Measurements from ENCODE around the gene PTPRZ1.
A peak's percentile ranks its signal among the peaks of the same experiment; 100 is the strongest.

Gene PTPRZ1

GRCh38 chr7:121960678-121961077 is 87.7 kb downstream of the PTPRZ1 start:
- no peak for DNase-seq

- no peak for DNase-seq
Measured at GRCh38 chr7:121961089-121961867, 88.3 kb downstream of the PTPRZ1 start.

- DNase-seq, result no peak
Measured at GRCh38 chr7:121966276-121966934, 93.4 kb downstream of the PTPRZ1 start.

DNA sequence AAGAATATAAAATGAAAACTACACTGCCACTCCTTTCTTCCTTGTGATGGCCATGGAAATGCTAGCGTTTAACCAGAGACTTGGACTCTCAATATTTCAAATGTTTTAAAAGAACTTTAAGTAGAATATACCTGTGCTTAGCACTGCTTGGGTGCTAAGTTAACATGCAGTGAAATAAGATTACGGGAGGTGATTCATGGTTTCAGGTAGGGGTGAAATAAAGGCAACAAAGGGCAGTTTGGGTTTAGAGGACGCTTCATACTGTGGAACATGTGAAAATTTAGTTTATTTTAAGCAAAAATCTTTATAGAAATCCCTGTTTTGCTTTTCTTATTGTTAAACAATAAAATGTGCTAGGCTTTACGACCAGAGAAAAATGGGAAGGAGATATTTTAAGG is 94.0 kb downstream of the PTPRZ1 start:
- no peak for DNase-seq

- no peak for DNase-seq
Measured at GRCh38 chr7:121985476-121986030, 112.6 kb downstream of the PTPRZ1 start.

- no peak for DNase-seq
Measured at GRCh38 chr7:121992068-121992467, 119.1 kb downstream of the PTPRZ1 start.

GRCh38 chr7:121994625-121995410 is 121.9 kb downstream of the PTPRZ1 start:
- DNase-seq, result peak; percentile 61

GRCh38 chr7:122006687-122007086 is 133.7 kb downstream of the PTPRZ1 start:
- DNase-seq, result no peak

DNA sequence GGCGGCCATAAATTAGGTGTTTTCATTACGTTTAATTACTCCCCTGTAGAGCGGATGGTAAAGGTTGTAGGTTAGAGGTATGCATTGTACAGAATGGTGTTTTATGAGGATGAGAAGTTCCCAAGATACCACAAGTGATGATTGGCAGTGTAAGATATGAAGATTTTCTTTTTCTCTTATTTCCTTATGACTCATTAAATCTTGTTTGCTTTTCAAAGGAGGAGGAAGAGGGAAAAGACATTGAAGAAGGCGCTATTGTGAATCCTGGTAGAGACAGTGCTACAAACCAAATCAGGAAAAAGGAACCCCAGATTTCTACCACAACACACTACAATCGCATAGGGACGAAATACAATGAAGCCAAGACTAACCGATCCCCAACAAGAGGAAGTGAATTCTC is 137.2 kb downstream of the PTPRZ1 start:
- no peak for DNase-seq

GRCh38 chr7:122013065-122013464 is 140.1 kb downstream of the PTPRZ1 start:
- DNase-seq, result no peak

DNA sequence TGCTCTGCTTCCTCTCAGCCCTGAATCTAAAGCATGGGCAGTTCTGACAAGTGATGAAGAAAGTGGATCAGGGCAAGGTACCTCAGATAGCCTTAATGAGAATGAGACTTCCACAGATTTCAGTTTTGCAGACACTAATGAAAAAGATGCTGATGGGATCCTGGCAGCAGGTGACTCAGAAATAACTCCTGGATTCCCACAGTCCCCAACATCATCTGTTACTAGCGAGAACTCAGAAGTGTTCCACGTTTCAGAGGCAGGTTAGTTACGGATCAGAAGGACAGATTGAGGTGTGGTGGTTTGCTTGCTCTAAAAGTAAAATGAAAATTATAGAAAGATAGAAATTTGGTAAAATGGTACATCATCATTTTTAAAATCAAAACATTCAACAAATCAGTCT is 140.7 kb downstream of the PTPRZ1 start:
- DNase-seq, result no peak

DNA sequence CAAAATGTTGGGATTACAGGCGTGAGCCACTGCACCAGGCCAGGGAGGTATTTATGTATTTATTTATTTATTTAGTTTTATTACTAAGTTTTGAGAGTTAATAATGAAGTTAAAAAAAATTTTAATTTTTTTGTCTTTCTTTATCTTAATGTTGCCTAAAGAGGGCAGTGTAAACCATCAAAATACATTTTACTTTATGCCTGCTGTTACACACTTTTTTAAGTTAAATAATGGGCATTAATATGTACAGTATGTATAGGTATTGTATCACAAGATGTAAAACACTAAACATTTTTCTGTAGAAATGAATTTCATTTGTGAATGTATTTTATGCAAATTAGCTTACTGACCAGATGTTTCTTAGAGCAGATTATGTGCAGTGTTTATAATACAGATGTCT is 141.7 kb downstream of the PTPRZ1 start:
- DNase-seq, result no peak

- DNase-seq, result no peak
Measured at GRCh38 chr7:122018032-122018431, 145.1 kb downstream of the PTPRZ1 start.

GRCh38 chr7:122027058-122027457 is 154.1 kb downstream of the PTPRZ1 start:
- no peak for DNase-seq

GRCh38 chr7:122033641-122034040 is 160.7 kb downstream of the PTPRZ1 start:
- DNase-seq, result no peak

- no peak for DNase-seq
Measured at GRCh38 chr7:122035876-122036275, 162.9 kb downstream of the PTPRZ1 start.

- DNase-seq, result no peak
Measured at GRCh38 chr7:122038134-122038533, 165.2 kb downstream of the PTPRZ1 start.

DNA sequence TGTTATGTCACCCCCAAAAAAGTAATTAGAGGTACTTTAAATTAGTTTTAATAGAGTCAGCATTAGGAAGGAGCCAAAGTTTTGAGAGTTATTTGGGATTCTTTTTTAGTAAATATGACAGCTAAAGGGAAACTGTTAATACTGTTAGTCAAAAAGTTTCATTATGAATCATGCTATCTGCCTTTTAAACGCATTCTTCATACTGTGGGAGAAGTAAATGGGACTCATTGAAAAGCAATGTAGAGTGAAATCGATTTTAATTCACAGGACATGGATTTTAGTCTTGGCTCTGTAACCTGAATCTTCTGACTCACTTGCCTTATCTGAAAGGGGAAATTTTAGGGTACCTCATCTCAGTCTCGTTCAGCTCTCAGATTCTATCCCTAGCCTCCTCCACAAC is 165.9 kb downstream of the PTPRZ1 start:
- DNase-seq, result no peak

GRCh38 chr7:122040147-122040546 is 167.2 kb downstream of the PTPRZ1 start:
- no peak for DNase-seq

GRCh38 chr7:122046402-122046801 is 173.4 kb downstream of the PTPRZ1 start:
- no peak for DNase-seq

DNA sequence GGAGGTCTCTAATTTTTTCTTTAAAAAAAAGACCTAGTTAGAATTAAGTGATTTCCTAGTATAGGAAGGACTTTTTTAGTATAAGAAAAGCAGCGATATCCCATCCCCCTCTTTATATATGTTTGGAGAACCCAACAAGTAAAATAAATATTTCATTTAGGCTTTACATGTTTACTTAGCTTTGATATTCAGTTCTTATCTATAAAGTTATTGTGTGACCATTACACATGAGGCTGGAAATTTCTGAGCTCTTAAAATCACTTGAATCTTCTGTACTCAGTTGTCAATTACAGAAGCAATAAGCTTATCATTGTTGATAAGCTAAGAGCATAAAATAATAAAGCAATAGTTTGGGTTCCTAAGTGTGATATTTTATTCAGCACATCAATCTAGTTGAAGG is 181.4 kb downstream of the PTPRZ1 start:
- no peak for DNase-seq

GRCh38 chr7:122055073-122055472 is 182.1 kb downstream of the PTPRZ1 start:
- DNase-seq, result no peak

DNA sequence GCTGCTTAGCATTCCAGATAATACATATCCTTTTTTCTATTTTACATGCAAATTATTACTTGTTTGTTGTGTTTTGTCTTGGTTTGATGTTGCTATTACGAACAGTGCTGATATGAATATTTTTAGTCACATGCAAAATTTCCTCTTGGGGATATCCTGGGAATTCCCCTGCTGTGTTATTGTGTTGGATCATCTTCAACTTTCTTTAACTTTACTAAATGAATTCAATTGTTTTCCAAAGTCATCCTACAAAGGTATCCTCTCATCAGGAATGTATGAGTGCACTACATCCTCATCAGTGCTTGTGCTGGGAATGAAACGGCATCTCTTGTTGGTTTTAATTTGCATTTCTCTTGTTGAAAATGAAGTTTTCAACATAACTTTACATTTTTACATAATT is 184.0 kb downstream of the PTPRZ1 start:
- DNase-seq, result no peak

DNA sequence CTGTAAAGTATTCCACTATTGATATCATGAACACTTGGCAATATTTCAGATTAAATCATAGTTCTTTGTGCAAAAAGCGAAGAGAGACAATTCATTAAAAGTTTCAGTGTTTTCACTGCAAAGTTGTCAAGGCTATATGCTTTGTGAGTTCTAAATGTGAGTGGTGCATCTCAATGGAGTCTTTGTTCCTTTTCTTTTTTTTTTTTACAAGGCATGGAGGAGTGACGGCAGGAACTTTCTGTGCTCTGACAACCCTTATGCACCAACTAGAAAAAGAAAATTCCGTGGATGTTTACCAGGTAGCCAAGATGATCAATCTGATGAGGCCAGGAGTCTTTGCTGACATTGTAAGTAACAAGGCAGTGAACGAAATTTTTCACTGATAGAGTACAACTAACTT is 186.6 kb downstream of the PTPRZ1 start:
- DNase-seq, result no peak
